Nephron (organoid): ENCODE measurements around the gene ARL10.
A peak's percentile ranks its signal among the peaks of the same experiment; 100 is the strongest.

Source experiments
- H3K27ac Mint-ChIP-seq, 3 experiments: 2 replicates each; pipeline ENCODE4 v1.8.0; 2020; ENCODE audit warnings: mixed read lengths in 3 of 3, mild to moderate bottlenecking in 2 of 3, moderate library complexity in 1 of 3
- H3K27me3 Mint-ChIP-seq: 2 replicates; pipeline ENCODE4 v1.8.0; 2021; ENCODE audit warnings: low read depth, mild to moderate bottlenecking, moderate library complexity, mixed read lengths
- H3K36me3 Mint-ChIP-seq: 2 replicates; pipeline ENCODE4 v1.8.0; 2020; ENCODE audit warnings: low read depth, mixed read lengths
- H3K4me1 Mint-ChIP-seq: 2 replicates; pipeline ENCODE4 v1.8.0; 2020; ENCODE audit warnings: mixed read lengths
- H3K4me3 Mint-ChIP-seq, 3 experiments: 2 replicates each; pipeline ENCODE4 v1.8.0; 2020; ENCODE audit warnings: mild to moderate bottlenecking in 3 of 3, mixed read lengths in 3 of 3, moderate library complexity in 2 of 3
- H3K9me3 Mint-ChIP-seq: 2 replicates; pipeline ENCODE4 v1.8.0; 2020; ENCODE audit warnings: mixed read lengths
- TF ChIP-seq, protein P1 (sequence below), 3 experiments: fragments of 200-600 bp; sonication (generic); IDR thresholded peaks; one replicate each; pipeline ENCODE4 v1.5.0; 2021; ENCODE audit warnings: antibody characterized with exemption in 3 of 3; ENCODE audit not compliant: unreplicated experiment in 3 of 3

The ARL10 gene

DNA sequence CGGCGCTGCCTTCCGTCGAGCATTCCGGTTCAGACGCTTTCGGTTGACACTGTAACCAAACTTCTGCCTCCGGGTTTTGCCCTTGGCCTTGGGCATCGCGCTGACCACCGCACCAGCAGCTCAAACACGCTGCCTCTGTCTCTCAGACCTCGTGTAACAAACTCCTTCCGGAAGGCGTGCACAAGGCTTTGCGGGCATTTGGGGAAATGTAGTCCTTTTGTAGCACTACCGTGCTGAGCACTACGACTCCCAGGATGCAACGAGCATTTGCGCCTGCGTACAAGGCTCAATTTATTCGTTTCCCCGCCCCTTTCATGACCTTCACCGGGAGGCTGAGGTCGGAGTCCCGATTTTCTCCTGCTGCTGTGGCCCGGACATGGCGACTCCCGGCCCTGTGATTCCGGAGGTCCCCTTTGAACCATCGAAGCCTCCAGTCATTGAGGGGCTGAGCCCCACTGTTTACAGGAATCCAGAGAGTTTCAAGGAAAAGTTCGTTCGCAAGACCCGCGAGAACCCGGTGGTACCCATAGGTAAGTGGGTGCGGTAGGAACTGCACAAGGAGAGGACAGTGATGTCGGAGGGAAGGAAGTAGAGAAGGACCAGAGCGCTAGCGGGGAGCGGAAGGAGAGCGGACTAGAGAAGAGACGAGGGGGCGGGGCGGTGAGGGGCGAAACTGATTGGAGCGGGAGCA is 23.3 kb downstream of the ARL10 start, which contains the start of the genes HIGD2A and NOP16:
Gene HIGD2A, plus strand, starts transcription at position 308 of the 691 bp plus-strand sequence. Its CDS starts 69 bp downstream, at position 377.
Gene NOP16, minus strand, starts transcription at position 155 of the 691 bp plus-strand sequence. Its CDS starts 59 bp downstream, at position 96.
- no peaks in the 10 kb centered on the region for H3K9me3 Mint-ChIP-seq
- no peaks in the 10 kb centered on the region for H3K27me3 Mint-ChIP-seq
- H3K4me1 Mint-ChIP-seq = peaks cover 19% of the 10 kb centered on the region
- TF ChIP-seq, protein P1, sequence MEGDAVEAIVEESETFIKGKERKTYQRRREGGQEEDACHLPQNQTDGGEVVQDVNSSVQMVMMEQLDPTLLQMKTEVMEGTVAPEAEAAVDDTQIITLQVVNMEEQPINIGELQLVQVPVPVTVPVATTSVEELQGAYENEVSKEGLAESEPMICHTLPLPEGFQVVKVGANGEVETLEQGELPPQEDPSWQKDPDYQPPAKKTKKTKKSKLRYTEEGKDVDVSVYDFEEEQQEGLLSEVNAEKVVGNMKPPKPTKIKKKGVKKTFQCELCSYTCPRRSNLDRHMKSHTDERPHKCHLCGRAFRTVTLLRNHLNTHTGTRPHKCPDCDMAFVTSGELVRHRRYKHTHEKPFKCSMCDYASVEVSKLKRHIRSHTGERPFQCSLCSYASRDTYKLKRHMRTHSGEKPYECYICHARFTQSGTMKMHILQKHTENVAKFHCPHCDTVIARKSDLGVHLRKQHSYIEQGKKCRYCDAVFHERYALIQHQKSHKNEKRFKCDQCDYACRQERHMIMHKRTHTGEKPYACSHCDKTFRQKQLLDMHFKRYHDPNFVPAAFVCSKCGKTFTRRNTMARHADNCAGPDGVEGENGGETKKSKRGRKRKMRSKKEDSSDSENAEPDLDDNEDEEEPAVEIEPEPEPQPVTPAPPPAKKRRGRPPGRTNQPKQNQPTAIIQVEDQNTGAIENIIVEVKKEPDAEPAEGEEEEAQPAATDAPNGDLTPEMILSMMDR (IDR thresholded peaks at IDR 0.05; ENCODE audit: unreplicated experiment in 3 of 3) = no peak
- H3K36me3 Mint-ChIP-seq = peaks cover 28% of the 10 kb centered on the region
- peak within 1 kb of the TSS; percentile 95 to 100 (median 99) for H3K27ac Mint-ChIP-seq
- peak within 1 kb of the TSS; percentile 96 to 98 (median 97) for H3K4me3 Mint-ChIP-seq

DNA sequence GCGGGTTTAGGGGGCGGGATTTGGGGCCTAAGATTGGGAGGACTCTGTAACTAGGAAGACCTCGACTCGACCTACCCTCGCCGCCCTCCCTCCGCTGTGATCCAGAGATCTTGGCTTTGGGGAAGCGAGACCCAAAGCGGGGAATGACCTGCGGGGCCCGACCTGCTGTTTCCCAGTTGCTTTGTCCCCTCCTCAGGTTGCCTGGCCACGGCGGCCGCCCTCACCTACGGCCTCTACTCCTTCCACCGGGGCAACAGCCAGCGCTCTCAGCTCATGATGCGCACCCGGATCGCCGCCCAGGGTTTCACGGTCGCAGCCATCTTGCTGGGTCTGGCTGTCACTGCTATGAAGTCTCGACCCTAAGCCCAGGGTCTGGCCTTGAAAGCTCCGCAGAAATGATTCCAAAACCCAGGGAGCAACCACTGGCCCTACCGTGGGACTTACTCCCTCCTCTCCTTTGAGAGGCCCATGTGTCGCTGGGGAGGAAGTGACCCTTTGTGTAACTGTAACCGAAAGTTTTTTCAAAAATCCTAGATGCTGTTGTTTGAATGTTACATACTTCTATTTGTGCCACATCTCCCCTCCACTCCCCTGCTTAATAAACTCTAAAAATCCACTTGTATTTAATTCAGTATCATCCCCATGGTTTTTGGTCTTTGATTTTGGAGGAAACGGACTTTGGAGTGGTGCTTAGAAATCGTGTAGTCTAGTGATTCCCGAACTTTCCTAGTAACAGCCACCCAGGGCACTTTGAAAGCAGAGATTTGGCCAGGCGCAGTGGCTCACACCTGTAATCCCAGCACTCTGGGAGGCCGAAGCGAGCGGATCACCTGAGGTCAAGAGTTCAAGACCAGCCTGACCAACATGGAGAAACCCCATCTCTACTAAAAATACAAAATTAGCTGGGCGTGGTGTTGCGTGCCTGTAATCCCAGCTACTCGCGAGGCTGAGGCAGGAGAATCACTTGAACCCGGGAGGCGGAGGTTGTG is 24.1 kb downstream of the ARL10 start:
- H3K27me3 Mint-ChIP-seq = no peaks in the 10 kb centered on the region
- no peaks in the 10 kb centered on the region for H3K9me3 Mint-ChIP-seq
- H3K4me3 Mint-ChIP-seq = peak overlapping the region; percentile 96 to 98 (median 97)
- H3K27ac Mint-ChIP-seq = peak overlapping the region; percentile 95 to 100 (median 99)
- peaks cover 19% of the 10 kb centered on the region for H3K4me1 Mint-ChIP-seq
- peaks cover 23% of the 10 kb centered on the region for H3K36me3 Mint-ChIP-seq
- TF ChIP-seq, protein P1 (IDR thresholded peaks at IDR 0.05; ENCODE audit: unreplicated experiment in 3 of 3) = no peak

DNA sequence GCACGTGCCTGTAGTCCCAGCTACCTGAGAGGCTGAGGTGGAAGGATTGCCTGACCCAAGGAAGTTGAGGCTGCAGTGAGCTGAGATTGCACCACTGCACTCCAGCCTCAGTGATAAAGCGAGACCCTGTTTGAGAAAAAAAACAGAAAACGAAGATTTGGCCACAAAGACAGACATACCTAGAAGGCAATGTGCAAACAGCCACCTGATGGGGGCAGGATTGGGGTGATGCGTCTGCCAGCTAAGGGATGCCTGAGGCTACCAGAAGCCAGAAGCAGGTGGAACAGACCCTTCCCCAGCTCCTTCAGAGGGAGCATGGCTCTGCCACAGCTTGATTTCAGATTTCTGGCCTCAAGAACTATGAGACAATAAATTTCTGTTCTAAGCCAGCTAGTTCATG is 26.2 kb downstream of the ARL10 start:
- Mint-ChIP-seq H3K36me3 (peaks cover 9% of the 10 kb centered on the region), H3K9me3 (no peaks in the 10 kb centered on the region), H3K4me1 (peaks cover 28% of the 10 kb centered on the region), H3K4me3 (peak overlapping the region in 2 of 3 experiments; percentile 9 to 65), H3K27ac (peak overlapping the region in 2 of 3 experiments; percentile 38 to 66), H3K27me3 (no peaks in the 10 kb centered on the region)
- TF ChIP-seq, protein P1 (IDR thresholded peaks at IDR 0.05; ENCODE audit: unreplicated experiment in 3 of 3) = no peak

GRCh38 chr5:176391999-176392398 is 26.7 kb downstream of the ARL10 start:
- peaks cover 28% of the 10 kb centered on the region for H3K4me1 Mint-ChIP-seq
- peaks cover 9% of the 10 kb centered on the region for H3K36me3 Mint-ChIP-seq
- H3K27ac Mint-ChIP-seq = peak overlapping the region in 2 of 3 experiments; percentile 38 to 66
- no peaks in the 10 kb centered on the region for H3K9me3 Mint-ChIP-seq
- TF ChIP-seq, protein P1 (IDR thresholded peaks at IDR 0.05; ENCODE audit: unreplicated experiment in 3 of 3) = no peak
- H3K27me3 Mint-ChIP-seq = no peaks in the 10 kb centered on the region
- no peak overlapping the region for H3K4me3 Mint-ChIP-seq

GRCh38 chr5:176392526-176392925 is 27.2 kb downstream of the ARL10 start:
- H3K27me3 Mint-ChIP-seq = no peaks in the 10 kb centered on the region
- peaks cover 24% of the 10 kb centered on the region for H3K4me1 Mint-ChIP-seq
- H3K9me3 Mint-ChIP-seq = no peaks in the 10 kb centered on the region
- peaks cover 9% of the 10 kb centered on the region for H3K36me3 Mint-ChIP-seq
- H3K4me3 Mint-ChIP-seq = no peak overlapping the region
- TF ChIP-seq, protein P1 (IDR thresholded peaks at IDR 0.05; ENCODE audit: unreplicated experiment in 3 of 3) = no peak
- peak overlapping the region in 1 of 3 experiments; percentile 66 for H3K27ac Mint-ChIP-seq
